PC-3 (cell line): Measurements from ENCODE around the gene TTC39B. TPM values are rescaled to one million over a fixed set of nuclear protein-coding genes. Genes with fewer than 3 reads are reported as not detected.

ENCODE experiments used
- ATAC-seq: fragments of 200-7000 bp; cut with Tn5 transposase; 2 replicates; pipeline ENCODE4 v1.9.1; 2020; ENCODE audit warnings: mild to moderate bottlenecking, moderate library complexity
- BruUV-seq: library from RNA; stranded (reverse); fragments of 400-500 nt; replicated peaks from 2 replicates; lab custom pipeline; 2021; lab: Mats Ljungman, UMichigan
- CTCF ChIA-PET: fragments of 300-600 bp; sonication (Branson Sonifier 250); formaldehyde crosslinking; loops from one replicate; lab custom pipeline; 2022; ENCODE audit warnings: antibody characterized with exemption; lab: Charles Lee
- POLR2A ChIA-PET: fragments of 300-600 bp; sonication (Branson Sonifier 250); formaldehyde crosslinking; loops from one replicate; lab custom pipeline; 2022; ENCODE audit warnings: antibody characterized with exemption; ENCODE audit not compliant: unreplicated experiment; lab: Charles Lee
- DNase-seq: peaks from one replicate; pipeline ENCODE4 v3.0.0-alpha.2; 2015
- H2AFZ ChIP-seq: fragments of 300-600 bp; sonication (generic); 2 replicates; pipeline ENCODE4 v1.6.0; 2016; ENCODE audit warnings: antibody characterized with exemption, low read length
- H3F3A ChIP-seq: fragments of 300-600 bp; sonication (generic); one replicate; pipeline ENCODE4 v1.6.0; 2017; ENCODE audit warnings: antibody characterized with exemption, low read length, control low read depth, mild to moderate bottlenecking; ENCODE audit not compliant: unreplicated experiment
- H3K27ac ChIP-seq: fragments of 300-600 bp; sonication (generic); 2 replicates; pipeline ENCODE4 v1.5.1; 2016; ENCODE audit warnings: mild to moderate bottlenecking, low read length
- H3K27me3 ChIP-seq: fragments of 300-600 bp; sonication (generic); 2 replicates; pipeline ENCODE4 v1.6.1; 2016; ENCODE audit warnings: low read length, mixed read lengths
- H3K36me3 ChIP-seq: fragments of 300-600 bp; sonication (generic); 2 replicates; pipeline ENCODE4 v1.6.1; 2016; ENCODE audit warnings: low read depth, mixed run types, low read length, mixed read lengths
- H3K4me1 ChIP-seq: fragments of 300-600 bp; sonication (generic); 2 replicates; pipeline ENCODE4 v1.5.1; 2016; ENCODE audit warnings: low read length; ENCODE audit not compliant: insufficient read depth
- H3K4me2 ChIP-seq: fragments of 300-600 bp; sonication (generic); 2 replicates; pipeline ENCODE4 v1.6.0; 2016; ENCODE audit warnings: low read length
- H3K4me3 ChIP-seq: fragments of 300-600 bp; sonication (generic); 2 replicates; pipeline ENCODE4 v1.5.1; 2016; ENCODE audit warnings: mild to moderate bottlenecking, low read length, mixed read lengths
- H3K79me2 ChIP-seq: fragments of 300-600 bp; sonication (generic); 2 replicates; pipeline ENCODE4 v1.6.1; 2017; ENCODE audit warnings: low read length, mixed read lengths
- H3K9ac ChIP-seq: fragments of 300-600 bp; sonication (generic); 2 replicates; pipeline ENCODE4 v1.6.0; 2016; ENCODE audit warnings: mild to moderate bottlenecking, low read length
- H3K9me2 ChIP-seq: fragments of 300-600 bp; sonication (generic); replicated peaks from 2 replicates; pipeline ENCODE4 v1.6.1; 2016; ENCODE audit warnings: mixed run types, low read length, mixed read lengths
- H3K9me3 ChIP-seq: fragments of 300-600 bp; sonication (generic); 2 replicates; pipeline ENCODE4 v1.6.1; 2016; ENCODE audit warnings: low read length, mixed read lengths
- H4K20me1 ChIP-seq: fragments of 300-600 bp; sonication (generic); 2 replicates; pipeline ENCODE4 v1.6.1; 2016; ENCODE audit warnings: low read length, mixed read lengths
- CTCF ChIP-seq: fragments of 300-600 bp; sonication (generic); conservative IDR thresholded peaks from 2 replicates; pipeline ENCODE4 v1.5.1; 2017; ENCODE audit warnings: antibody characterized with exemption, low read depth, mild to moderate bottlenecking, low read length
- EZH2 ChIP-seq: fragments of 300-600 bp; sonication (generic); IDR thresholded peaks from one replicate; pipeline ENCODE4 v1.6.1; 2017; ENCODE audit warnings: antibody characterized with exemption, mild to moderate bottlenecking, low read length; ENCODE audit not compliant: unreplicated experiment
- EZH2phosphoT487 ChIP-seq: fragments of 300-600 bp; sonication (generic); IDR thresholded peaks from 2 replicates; pipeline ENCODE4 v1.6.1; 2018; ENCODE audit warnings: mild to moderate bottlenecking, antibody characterized with exemption, low read length, borderline replicate concordance
- intact Hi-C: fragments of 100-400 bp; cut with micrococcal nuclease; formaldehyde crosslinking; loops from 2 replicates; pipeline ENCODE4 v1.9.0; 2023
- total RNA-seq: library from RNA; depleted of rRNA; stranded (reverse); fragments of >200 nt; gene quantifications from 2 replicates; pipeline ENCODE4 v1.2.3, GENCODE V29; 2014

The TTC39B gene
- total RNA-seq, 1 experiment from 2014 or later: 1.5 TPM

- ATAC-seq: no peak
- BruUV-seq: no TSS peak
Measured at GRCh38 chr9:15205632-15206420, 101.2 kb downstream of the TTC39B start.

GRCh38 chr9:15203581-15203980 lies 103.4 kb downstream of the TTC39B start:
- BruUV-seq: no TSS peak
- ATAC-seq (no peak), DNase-seq (no peak)
- Histone ChIP-seq H3K79me2 (no peaks in the 10 kb centered on the region), H3K9me2 (no peaks in the 10 kb centered on the region), H3K4me3 (no peak overlapping the region), H3K9ac (no peak overlapping the region), H3K9me3 (no peaks in the 10 kb centered on the region), H4K20me1 (no peaks in the 10 kb centered on the region), H3K27me3 (no peaks in the 10 kb centered on the region), H3K4me2 (no peak overlapping the region), H3K36me3 (no peaks in the 10 kb centered on the region), H3F3A (no peaks in the 10 kb centered on the region), H3K27ac (no peak overlapping the region), H3K4me1 (no peaks in the 10 kb centered on the region), H2AFZ (no peak overlapping the region)
- ChIA-PET CTCF (no interaction called here), POLR2A (no interaction called here)
- TF ChIP-seq EZH2phosphoT487 (no peak), EZH2 (no peak), CTCF (no peak)
- intact Hi-C loops: no loop called here

More at GRCh38 chr9:15205632-15206420, 101.2 kb downstream of the TTC39B start:
- Histone ChIP-seq H3K27me3 (no peaks in the 10 kb centered on the region), H4K20me1 (no peaks in the 10 kb centered on the region), H3K9me2 (no peaks in the 10 kb centered on the region), H3K79me2 (no peaks in the 10 kb centered on the region), H3K9ac (no peak overlapping the region), H3K4me2 (no peak overlapping the region), H3K4me3 (no peak overlapping the region), H3K9me3 (no peaks in the 10 kb centered on the region), H3K36me3 (no peaks in the 10 kb centered on the region), H2AFZ (no peak overlapping the region), H3K4me1 (no peaks in the 10 kb centered on the region), H3F3A (no peaks in the 10 kb centered on the region), H3K27ac (no peak overlapping the region)
- CTCF ChIA-PET: no interaction called here
- no peak for DNase-seq
- TF ChIP-seq EZH2phosphoT487 (no peak), EZH2 (no peak), CTCF (no peak)
- intact Hi-C loops: no loop called here
- POLR2A ChIA-PET: no interaction called here

- DNase-seq (no peak), ATAC-seq (no peak)
- CTCF ChIA-PET: no interaction called here
- intact Hi-C loops: no loop called here
- no peaks in the 10 kb centered on the region for H3K9me2 ChIP-seq
- no peak overlapping the region for H2AFZ ChIP-seq
- no peaks in the 10 kb centered on the region for H3K36me3 ChIP-seq
- H3K9me3 ChIP-seq: no peaks in the 10 kb centered on the region
- no peaks in the 10 kb centered on the region for H3F3A ChIP-seq
- TF ChIP-seq EZH2phosphoT487 (no peak), EZH2 (no peak), CTCF (no peak)
- H3K4me1 ChIP-seq: no peaks in the 10 kb centered on the region
- H4K20me1 ChIP-seq: no peaks in the 10 kb centered on the region
- no peaks in the 10 kb centered on the region for H3K79me2 ChIP-seq
- H3K4me2 ChIP-seq: no peak overlapping the region
- no peak overlapping the region for H3K27ac ChIP-seq
- no TSS peak for BruUV-seq
- H3K9ac ChIP-seq: no peak overlapping the region
- no peaks in the 10 kb centered on the region for H3K27me3 ChIP-seq
- POLR2A ChIA-PET: no interaction called here
- no peak overlapping the region for H3K4me3 ChIP-seq
Measured at GRCh38 chr9:15200111-15200510, 106.9 kb downstream of the TTC39B start.
